HG03060 (cell line): ENCODE results near the gene UGT1A8.

Experiments
- ATAC-seq: cut with Tn5 transposase; IDR thresholded peaks from one replicate; pipeline ENCODE4 v1.9.1; 2021; ENCODE audit warnings: low read depth, moderate number of reproducible peaks; ENCODE audit not compliant: unreplicated experiment

UGT1A8 gene

DNA sequence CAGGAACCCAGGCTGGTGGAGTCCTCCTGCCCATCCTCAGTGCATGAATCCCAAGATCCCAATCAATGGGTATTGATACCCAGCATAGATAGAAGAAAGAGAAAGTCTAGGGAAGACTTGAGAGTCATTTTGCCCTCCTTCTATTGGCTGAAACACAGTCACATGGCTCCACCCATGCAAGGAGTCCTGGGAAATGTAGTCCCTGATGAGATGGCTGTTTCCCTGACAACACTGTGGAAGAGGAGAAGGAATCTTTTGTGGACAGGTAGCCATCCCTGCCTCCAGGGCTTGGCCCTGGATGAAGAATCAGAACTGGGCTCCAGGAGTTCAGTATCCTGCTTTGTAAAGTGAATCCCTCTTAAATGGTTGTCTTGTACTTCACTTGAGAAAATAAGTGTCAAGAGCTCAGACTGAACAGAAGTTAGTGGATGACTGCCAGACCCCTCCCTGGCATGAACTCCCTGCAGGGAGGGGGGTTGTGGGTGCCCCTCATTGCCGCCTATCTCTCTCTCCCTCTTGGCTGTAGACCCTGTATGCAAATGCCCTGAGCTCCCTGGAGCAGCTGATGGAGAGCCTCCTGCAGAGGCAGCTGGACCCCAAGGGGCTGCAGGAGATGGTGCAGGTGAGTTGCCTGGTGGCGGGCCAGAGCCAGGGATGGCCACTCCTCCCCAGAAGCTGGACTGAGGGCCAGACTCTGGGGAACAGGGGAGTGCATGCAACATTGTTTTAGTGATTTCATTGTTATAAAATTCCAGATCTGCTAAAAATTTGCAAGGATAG, 196.8 kb downstream of the UGT1A8 start:
- no peak for ATAC-seq

- ATAC-seq = no peak
These were observed 198.4 kb downstream of the UGT1A8 start for GRCh38 chr2:233815861-233816260.

DNA sequence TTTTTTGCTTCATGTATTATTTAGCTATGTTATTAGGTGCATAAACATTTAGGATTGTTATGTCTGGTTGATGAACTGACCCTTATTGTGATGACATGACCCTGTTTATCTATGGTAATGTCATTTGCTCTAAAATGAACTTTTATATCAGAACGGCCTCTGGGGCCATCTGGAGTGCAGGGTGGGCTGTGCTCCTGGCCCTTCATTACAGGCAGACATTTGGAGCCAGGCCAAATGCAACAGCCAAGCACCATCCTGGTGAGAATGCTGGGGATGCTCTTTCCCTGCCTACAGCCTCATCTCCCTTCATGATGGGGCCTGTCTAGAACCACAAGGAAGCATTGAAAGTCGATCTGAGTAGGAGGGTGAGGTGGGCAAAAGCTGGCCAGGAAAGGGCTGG, 198.9 kb downstream of the UGT1A8 start:
- ATAC-seq = no peak

GRCh38 chr2:233816771-233817170, 199.3 kb downstream of the UGT1A8 start:
- no peak for ATAC-seq

DNA sequence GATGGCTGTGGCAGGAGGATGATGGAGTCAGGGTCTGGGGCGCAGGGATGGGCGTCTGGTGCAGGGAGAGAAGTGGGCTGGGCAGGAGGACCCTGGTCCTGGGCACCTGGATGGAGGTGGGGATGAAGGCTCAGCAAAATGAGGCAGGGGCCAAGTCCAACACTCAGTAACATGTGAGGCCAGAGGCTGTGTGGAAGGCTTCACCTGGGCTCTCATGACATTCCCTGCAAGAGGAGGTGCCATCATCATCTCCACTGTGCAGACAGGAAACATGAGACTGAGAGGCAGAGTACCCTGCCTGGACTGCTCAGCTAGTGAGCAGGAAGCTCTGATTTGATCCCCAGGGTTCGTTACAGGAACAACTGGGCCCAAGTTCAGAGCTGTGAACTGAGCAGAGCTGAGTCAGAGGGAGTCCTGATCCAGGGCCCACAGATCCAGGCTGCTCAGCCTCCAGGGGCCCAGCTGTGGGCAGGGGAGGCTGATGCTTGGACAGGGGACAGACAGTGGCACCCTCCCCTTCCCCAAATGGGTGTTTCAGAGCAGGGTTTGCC, 200.0 kb downstream of the UGT1A8 start:
- ATAC-seq = no peak

DNA sequence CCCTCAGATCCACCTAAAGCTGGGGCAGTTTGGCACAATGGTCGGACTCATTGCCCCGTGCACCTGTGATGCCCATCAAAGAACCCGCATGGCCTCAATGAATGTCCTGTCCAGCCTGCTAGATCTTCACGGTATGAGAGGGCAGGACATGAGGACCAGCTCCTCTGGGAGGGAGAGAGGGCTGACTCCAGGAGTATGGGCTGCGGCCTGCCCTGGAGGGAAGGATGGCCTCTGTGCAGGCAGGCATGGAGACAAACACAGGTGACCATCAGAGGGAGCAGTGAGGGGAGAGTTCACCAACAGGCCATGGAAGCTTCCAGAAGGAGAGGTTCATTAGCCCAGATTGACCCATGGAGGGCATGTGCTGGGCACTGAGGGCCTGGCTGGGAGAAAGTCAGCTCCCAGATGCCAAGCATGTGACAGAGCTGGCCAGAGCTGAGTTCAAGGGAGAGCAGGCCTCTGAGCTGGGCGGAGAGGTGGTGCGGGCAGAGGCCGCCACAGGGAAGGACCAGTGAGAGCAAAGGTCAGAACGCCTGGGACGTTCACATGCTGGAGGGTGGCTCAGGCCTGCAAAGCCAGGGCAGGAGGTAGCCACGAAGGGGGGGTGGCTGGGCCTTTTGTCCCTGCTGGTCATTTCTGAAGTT, 200.7 kb downstream of the UGT1A8 start:
- ATAC-seq = no peak

- no peak for ATAC-seq
These were observed 201.5 kb downstream of the UGT1A8 start for GRCh38 chr2:233818639-233819621.

DNA sequence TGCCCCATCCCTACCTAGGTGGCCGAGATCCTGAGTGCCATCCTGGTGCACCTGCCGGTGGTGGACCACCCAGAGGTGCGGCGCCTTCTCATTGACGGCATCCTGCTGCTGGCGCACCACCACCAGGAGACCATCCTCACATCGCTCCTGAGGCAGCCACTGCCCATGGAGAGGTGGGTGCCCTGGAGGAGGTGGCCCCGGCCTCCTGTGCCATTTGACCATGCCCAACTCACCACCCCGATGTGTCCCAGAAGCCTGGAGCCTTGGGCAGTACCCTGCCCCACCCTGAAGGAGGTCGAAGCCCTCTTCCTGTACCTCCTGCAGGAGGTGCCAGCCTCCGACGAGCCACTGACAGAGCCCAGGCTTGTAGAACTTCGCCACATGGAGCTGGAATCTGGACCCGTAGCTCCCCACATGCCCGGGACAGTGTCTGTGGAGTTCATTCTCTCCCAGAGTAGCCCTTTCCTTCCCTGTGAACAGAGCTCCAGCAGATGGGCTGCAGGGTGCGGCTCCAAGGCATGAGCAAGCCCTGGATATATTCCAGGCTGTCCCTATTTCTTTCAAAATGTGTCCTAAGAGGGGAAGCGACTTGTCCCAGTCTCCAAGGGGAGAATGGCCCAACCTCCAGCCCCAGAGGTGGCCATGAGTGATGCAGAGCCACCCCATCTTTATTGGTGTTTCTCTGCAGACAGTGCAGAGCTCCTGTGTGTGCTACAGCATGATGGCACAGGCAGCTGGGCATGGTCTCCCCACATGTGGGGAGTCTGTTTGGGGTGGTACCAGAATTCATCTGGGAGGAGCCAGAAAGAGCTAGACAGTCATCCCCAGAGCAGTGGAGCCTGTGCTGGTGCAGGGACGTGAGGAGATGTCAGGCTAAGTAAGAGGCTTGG, 202.7 kb downstream of the UGT1A8 start:
- no peak for ATAC-seq

DNA sequence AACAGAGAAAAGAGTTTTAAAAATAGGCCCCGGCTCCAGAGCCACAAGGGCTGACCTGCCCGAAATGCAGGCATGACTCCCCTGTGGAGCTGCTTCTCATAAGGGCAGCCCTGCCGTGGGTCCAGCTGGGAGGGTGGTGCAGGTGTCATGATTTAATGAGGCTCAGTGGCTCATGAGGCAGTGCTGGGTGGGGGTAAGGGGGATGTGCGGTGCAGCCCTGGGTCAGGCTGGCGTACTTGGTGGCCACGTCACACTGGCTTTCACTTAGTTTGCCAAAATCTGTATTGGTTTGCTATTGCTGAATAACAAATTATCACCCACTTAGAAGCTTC, 203.3 kb downstream of the UGT1A8 start:
- no peak for ATAC-seq

- ATAC-seq = no peak
These were observed 203.8 kb downstream of the UGT1A8 start for GRCh38 chr2:233821196-233821595.

GRCh38 chr2:233821709-233822100, 204.3 kb downstream of the UGT1A8 start:
- no peak for ATAC-seq

GRCh38 chr2:233822101-233822771, 204.8 kb downstream of the UGT1A8 start:
- no peak for ATAC-seq
